Omental fat pad (tissue), 4 donors: ENCODE data around the gene ROBO3. TPM values are rescaled to one million over a fixed set of nuclear protein-coding genes. Genes with fewer than 3 reads are reported as not detected.

Experiments used
- ATAC-seq: fragments of 150-250 bp; one replicate; pipeline ENCODE4 v1.9.1; 2016; ENCODE audit warnings: mild to moderate bottlenecking, moderate library complexity; ENCODE audit not compliant: low FRiP score
- DNase-seq: peaks from one replicate; pipeline ENCODE4 v3.0.0-alpha.2; 2019; ENCODE audit warnings: low spot score
- CTCF ChIP-seq, 3 donors: fragments of 450-650 bp; IDR thresholded peaks; one replicate each; pipeline ENCODE4 v1.5.1; 2016 to 2017; ENCODE audit warnings: antibody characterized with exemption in 3 of 3, mild to moderate bottlenecking in 3 of 3, moderate library complexity in 2 of 3
- total RNA-seq, 4 donors: library from RNA; depleted of rRNA; stranded (reverse); fragments of >200 nt; gene quantifications; one replicate each; pipeline ENCODE4 v1.1.0, GENCODE V29; 2016

The ROBO3 gene
- total RNA-seq, 4 donors from 2014 or later = 24.5 to 71.5 (median 27.9) TPM

GRCh38 chr11:124864176-124864891 is 898 bp upstream of the ROBO3 start:
- no peak for TF ChIP-seq CTCF (IDR thresholded peaks at IDR 0.05)
- ATAC-seq (no peak), DNase-seq (no peak)

DNA sequence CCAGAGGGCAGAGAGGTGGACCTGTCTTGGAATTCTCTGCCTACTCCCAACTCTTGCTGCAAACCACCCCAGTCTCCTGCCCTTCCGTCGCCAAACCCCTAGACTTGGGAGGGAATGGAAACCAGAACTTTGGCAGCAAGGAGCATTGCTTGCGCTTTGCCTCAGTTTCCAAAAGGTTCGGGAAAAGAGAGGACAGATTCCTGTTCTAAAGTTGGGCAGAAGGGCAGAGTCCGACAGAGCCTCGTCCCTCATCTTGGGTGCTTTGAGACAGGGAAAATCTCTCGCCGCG is 396 bp upstream of the ROBO3 start:
- DNase-seq = no peak
- no peak for TF ChIP-seq CTCF (IDR thresholded peaks at IDR 0.05)
- no peak for ATAC-seq

DNA sequence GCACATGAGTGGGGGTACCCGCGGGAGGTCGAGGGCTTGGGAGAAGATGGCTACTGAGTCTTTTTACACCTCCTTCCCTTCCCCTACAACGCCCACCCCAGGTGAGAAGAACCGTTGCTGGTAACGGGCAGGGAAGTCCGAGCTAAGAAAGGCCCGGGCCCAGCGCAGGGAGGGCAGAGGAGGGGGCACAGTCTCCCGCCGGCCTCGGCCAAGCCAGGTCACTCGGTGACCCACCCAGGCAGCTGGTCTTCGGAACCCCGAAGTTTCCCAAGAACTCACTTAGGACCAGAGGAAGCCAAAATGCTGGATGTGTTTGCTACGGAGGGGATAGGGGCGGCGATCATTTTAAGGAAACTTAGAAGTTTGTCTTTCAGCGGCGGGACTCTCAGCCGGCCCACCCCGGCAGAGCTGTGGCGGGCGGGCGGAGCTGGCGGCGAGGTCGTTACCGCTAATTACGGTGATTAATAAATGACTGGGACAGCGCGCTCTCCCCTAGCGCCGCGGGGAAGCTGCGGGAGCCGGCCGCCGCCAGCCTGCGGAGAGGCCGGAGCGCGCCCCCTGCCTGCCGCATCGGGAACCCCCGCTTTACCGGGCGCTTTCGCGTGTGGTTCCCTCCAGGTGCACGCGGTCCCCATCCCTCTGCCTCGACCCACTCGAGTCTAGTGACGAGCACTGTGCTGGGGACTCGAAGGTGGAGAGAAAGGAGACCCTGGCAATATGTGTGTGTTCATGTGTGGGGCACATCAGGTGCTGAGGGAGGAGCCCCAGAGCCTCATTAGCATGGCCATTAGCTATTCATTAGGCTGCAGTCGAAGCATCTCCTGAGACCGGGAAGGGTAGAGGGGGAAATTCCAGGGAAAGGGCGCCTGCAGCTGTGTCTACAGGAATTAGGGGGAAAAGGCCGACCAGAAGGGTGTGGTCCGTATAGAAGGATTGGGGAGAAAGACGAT is 945 bp downstream of the ROBO3 start:
- peak in 1 of 3 donors; percentile 65 for TF ChIP-seq CTCF (IDR thresholded peaks at IDR 0.05)
- ATAC-seq (peak; percentile 31), DNase-seq (no peak)

GRCh38 chr11:124867700-124868099 is 2.5 kb downstream of the ROBO3 start:
- ATAC-seq (no peak), DNase-seq (no peak)
- TF ChIP-seq CTCF (IDR thresholded peaks at IDR 0.05) = no peak

GRCh38 chr11:124868331-124869274 is 3.4 kb downstream of the ROBO3 start:
- DNase-seq = no peak
- no peak for ATAC-seq
- no peak for TF ChIP-seq CTCF (IDR thresholded peaks at IDR 0.05)

DNA sequence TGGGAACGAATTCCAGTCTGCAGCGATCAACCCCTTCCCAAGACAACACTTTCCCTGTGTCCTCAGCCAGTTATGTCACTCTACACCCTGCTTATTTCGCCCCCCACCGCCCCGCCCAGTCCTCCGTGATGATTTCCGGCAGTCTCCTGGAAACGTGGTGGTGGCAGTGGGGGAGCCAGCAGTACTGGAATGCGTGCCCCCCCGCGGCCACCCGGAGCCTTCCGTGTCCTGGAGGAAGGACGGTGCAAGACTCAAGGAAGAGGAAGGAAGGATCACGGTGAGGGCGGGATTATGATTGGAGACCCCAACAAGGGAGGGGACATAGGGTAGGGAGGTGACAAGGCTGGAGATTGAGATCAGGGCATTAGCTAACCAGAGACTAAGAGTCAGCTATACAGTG is 4.1 kb downstream of the ROBO3 start:
- no peak for DNase-seq
- TF ChIP-seq CTCF (IDR thresholded peaks at IDR 0.05) = no peak
- no peak for ATAC-seq
